Keratinocyte (primary cell): ENCODE results near the gene CLIC3. TPM values are rescaled to one million over a fixed set of nuclear protein-coding genes. Genes with fewer than 3 reads are reported as not detected.

Experiments used
- DNase-seq: peaks from one replicate; pipeline ENCODE4 v3.0.0-alpha.2; 2011; ENCODE audit warnings: low read depth, missing footprints, low spot score
- FAIRE-seq: peaks from 2 replicates; lab custom pipeline; 2011; peaks lifted over from hg19 to GRCh38; lab: Jason Lieb, UNC
- H2AFZ ChIP-seq: 2 replicates; pipeline ENCODE4 v1.6.0; 2012; ENCODE audit warnings: low read length, control low read depth, inconsistent platforms; ENCODE audit not compliant: control insufficient read depth
- H3K27ac ChIP-seq: 2 replicates; pipeline ENCODE4 v1.5.1; 2011; ENCODE audit warnings: low read length; ENCODE audit not compliant: control insufficient read depth, insufficient read depth
- H3K27me3 ChIP-seq: 3 replicates; pipeline ENCODE4 v1.6.0; 2011; ENCODE audit warnings: low read length; ENCODE audit not compliant: control insufficient read depth, insufficient read depth; ENCODE audit errors: extremely low read depth
- H3K36me3 ChIP-seq, 2 experiments: 2 replicates in 1 of 2; 3 replicates in 1 of 2; pipeline ENCODE4 v1.5.1; 2011; ENCODE audit warnings: low read length in 2 of 2, mild to moderate bottlenecking in 1 of 2; ENCODE audit not compliant: control insufficient read depth in 2 of 2, insufficient read depth in 2 of 2; ENCODE audit errors: extremely low read depth in 1 of 2
- H3K4me1 ChIP-seq: 3 replicates; pipeline ENCODE4 v1.5.1; 2011; ENCODE audit warnings: low read length; ENCODE audit not compliant: control insufficient read depth, insufficient read depth; ENCODE audit errors: extremely low read depth
- H3K4me2 ChIP-seq: 3 replicates; pipeline ENCODE4 v1.6.0; 2011; ENCODE audit warnings: low read depth, low read length; ENCODE audit not compliant: control insufficient read depth, insufficient read depth; ENCODE audit errors: extremely low read depth
- H3K4me3 ChIP-seq, 3 experiments: fragments of 200-600 bp in 1 of 3; sonication (generic) in 1 of 3; 2 replicates in 2 of 3; 3 replicates in 1 of 3; pipeline ENCODE4 v1.5.1; 2011 to 2016; ENCODE audit warnings: low read length in 3 of 3, mild to moderate bottlenecking in 3 of 3, control low read depth in 2 of 3, inconsistent platforms in 1 of 3, low read depth in 1 of 3, mixed read lengths in 1 of 3, mixed run types in 1 of 3, moderate library complexity in 1 of 3; ENCODE audit not compliant: control insufficient read depth in 2 of 3, insufficient read depth in 2 of 3; ENCODE audit errors: extremely low read depth in 1 of 3
- H3K79me2 ChIP-seq: 2 replicates; pipeline ENCODE4 v1.6.0; 2012; ENCODE audit warnings: low read length; ENCODE audit not compliant: control insufficient read depth, insufficient read depth
- H3K9ac ChIP-seq: 3 replicates; pipeline ENCODE4 v1.6.0; 2011; ENCODE audit warnings: low read length; ENCODE audit not compliant: control insufficient read depth, insufficient read depth; ENCODE audit errors: extremely low read depth
- H3K9me1 ChIP-seq: 3 replicates; pipeline ENCODE4 v1.6.0; 2011; ENCODE audit warnings: low read length; ENCODE audit not compliant: control insufficient read depth, insufficient read depth; ENCODE audit errors: extremely low read depth
- H3K9me3 ChIP-seq: 2 replicates; pipeline ENCODE4 v1.5.1; 2012; ENCODE audit warnings: low read depth, low read length; ENCODE audit not compliant: control insufficient read depth
- H4K20me1 ChIP-seq: 3 replicates; pipeline ENCODE4 v1.6.0; 2011; ENCODE audit warnings: low read length; ENCODE audit not compliant: control insufficient read depth, insufficient read depth; ENCODE audit errors: extremely low read depth
- CTCF ChIP-seq, 3 experiments: IDR thresholded peaks in 1 of 3; conservative IDR thresholded peaks in 1 of 3; optimal IDR thresholded peaks in 1 of 3; 2 replicates in 2 of 3; 3 replicates in 1 of 3; pipeline versions ENCODE3 to v1.5.1; 2011; ENCODE audit warnings: low read length in 3 of 3, mild to moderate bottlenecking in 3 of 3, moderate library complexity in 2 of 3, control low read depth in 1 of 3, inconsistent platforms in 1 of 3; ENCODE audit not compliant: insufficient read depth in 2 of 3; ENCODE audit errors: extremely low read depth in 1 of 3
- EZH2 ChIP-seq: IDR thresholded peaks from one replicate; pipeline ENCODE4 v1.6.1; 2012; ENCODE audit warnings: inconsistent platforms, mild to moderate bottlenecking, low read length, moderate library complexity
- dilution Hi-C: fragments of 300-500 bp; cut with MboI; formaldehyde crosslinking; loops from one replicate; pipeline ENCODE4 v1.7.0; 2020; ENCODE audit warnings: low sequenced_read_pairs; ENCODE audit not compliant: extremely low pct_ligation_motif_present
- polyA plus RNA-seq, 5 experiments: library from polyadenylated mRNA; depleted of rRNA in 3 of 5; stranded (reverse) in 3 of 5; stranded (forward) in 1 of 5; unstranded in 1 of 5; fragments of >200 nt; gene quantifications; 1 replicate in 1 of 5; 2 replicates in 3 of 5; 3 replicates in 1 of 5; pipeline versions ENCODE4 v1.2.1 to v1.2.3, GENCODE V29; 2011 to 2012; ENCODE audit warnings: missing spikeins in 2 of 5, low read depth in 1 of 5, low replicate concordance in 1 of 5

CLIC3 gene
- polyA plus RNA-seq, 1 donor (not counting 4 experiments of a cell fraction or from before 2014, with no cell fraction given): 5.5 TPM

- no peaks in the 10 kb centered on the region for H4K20me1 ChIP-seq
- no peaks in the 10 kb centered on the region for H3K9me1 ChIP-seq
- no peaks in the 10 kb centered on the region for H3K79me2 ChIP-seq
- no peak for DNase-seq
- no peak overlapping the region for H3K9ac ChIP-seq
- no peak overlapping the region for H3K4me3 ChIP-seq
- no peak overlapping the region for H2AFZ ChIP-seq
- no peak for FAIRE-seq
- no peak for TF ChIP-seq EZH2
- no peak for TF ChIP-seq CTCF (optimal IDR thresholded peaks at IDR 0.05 in 1 of 3, IDR thresholded peaks at IDR 0.05 in 1 of 3, conservative IDR thresholded peaks at IDR 0.05 in 1 of 3; ENCODE audit: extremely low read depth in 1 of 3, insufficient read depth in 2 of 3, low read length in 3 of 3)
- no peak overlapping the region for H3K4me2 ChIP-seq
- H3K36me3 ChIP-seq: no peaks in the 10 kb centered on the region
- H3K4me1 ChIP-seq: peaks cover 5% of the 10 kb centered on the region
- H3K27me3 ChIP-seq: peaks cover 5% of the 10 kb centered on the region
- H3K27ac ChIP-seq: no peak overlapping the region
- dilution Hi-C loops: no loop called here
- no peaks in the 10 kb centered on the region for H3K9me3 ChIP-seq
Observed at GRCh38 chr9:136954270-136955083, 41.9 kb downstream of the CLIC3 start.

GRCh38 chr9:136953771-136954269 lies 42.5 kb downstream of the CLIC3 start:
- DNase-seq (no peak), FAIRE-seq (no peak)
- H3K9me1 ChIP-seq: no peaks in the 10 kb centered on the region
- H3K27me3 ChIP-seq: peaks cover 5% of the 10 kb centered on the region
- dilution Hi-C loops: no loop called here
- H3K4me2 ChIP-seq: no peak overlapping the region
- H2AFZ ChIP-seq: no peak overlapping the region
- no peaks in the 10 kb centered on the region for H3K79me2 ChIP-seq
- no peak overlapping the region for H3K9ac ChIP-seq
- H3K9me3 ChIP-seq: no peaks in the 10 kb centered on the region
- peaks cover 5% of the 10 kb centered on the region for H3K4me1 ChIP-seq
- TF ChIP-seq EZH2: no peak
- no peak for TF ChIP-seq CTCF (optimal IDR thresholded peaks at IDR 0.05 in 1 of 3, IDR thresholded peaks at IDR 0.05 in 1 of 3, conservative IDR thresholded peaks at IDR 0.05 in 1 of 3; ENCODE audit: extremely low read depth in 1 of 3, insufficient read depth in 2 of 3, low read length in 3 of 3)
- H3K36me3 ChIP-seq: no peaks in the 10 kb centered on the region
- H3K4me3 ChIP-seq: no peak overlapping the region
- no peak overlapping the region for H3K27ac ChIP-seq
- H4K20me1 ChIP-seq: no peaks in the 10 kb centered on the region
